NCI-H1048 (cell line): ENCODE results near the gene LORICRIN.

ENCODE experiments used
- DNase-seq: peaks from one replicate; lab custom pipeline; 2025; lab: John Stamatoyannopoulos, UW

LORICRIN gene

DNA sequence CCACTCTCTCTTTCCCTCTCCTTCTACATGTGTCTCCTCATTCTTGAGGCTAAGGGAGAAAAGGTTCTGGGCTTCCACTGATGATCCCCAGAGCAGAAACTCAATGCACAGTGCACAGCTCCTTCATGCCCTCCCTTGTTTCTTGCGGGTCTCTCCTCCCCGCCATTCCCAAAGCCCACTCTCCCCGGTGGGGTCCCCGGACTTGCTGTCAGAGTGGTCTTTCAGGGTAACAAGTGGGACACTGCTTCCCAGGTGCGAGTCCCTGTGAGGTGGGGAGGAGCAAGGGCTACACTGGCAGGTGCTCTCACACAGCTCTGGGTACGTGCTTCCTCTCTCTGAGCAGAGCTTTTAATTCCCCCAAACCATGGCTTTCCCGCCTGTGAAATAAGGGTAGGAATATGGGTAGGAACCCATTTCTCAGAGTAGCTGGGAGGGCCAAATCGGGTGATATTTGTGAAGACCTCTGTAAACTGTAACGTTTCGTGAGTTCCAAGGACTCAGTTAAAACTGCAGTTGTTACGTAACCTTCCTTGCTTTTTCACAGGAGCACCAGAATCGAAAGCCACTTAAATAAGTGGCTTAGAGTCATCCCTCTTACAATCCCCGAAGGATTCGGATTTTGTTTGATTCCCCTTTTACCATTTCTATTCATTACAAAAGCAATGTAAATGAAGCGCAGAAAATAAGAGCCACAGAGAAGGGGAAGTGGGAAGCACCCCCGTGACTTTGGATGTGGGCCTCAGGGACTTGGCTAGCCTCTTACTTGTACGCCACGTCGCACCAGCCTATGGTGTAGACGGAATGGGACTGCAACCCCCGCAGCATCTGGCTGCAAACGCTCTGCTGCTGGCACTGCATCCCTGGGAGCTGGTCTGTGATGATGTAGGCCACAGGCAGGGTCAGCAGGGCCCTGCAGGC lies 47.1 kb downstream of the LORICRIN start:
- DNase-seq, result no peak

- DNase-seq, result no peak
Measured at GRCh38 chr1:153307221-153307600, 47.7 kb downstream of the LORICRIN start.

DNA sequence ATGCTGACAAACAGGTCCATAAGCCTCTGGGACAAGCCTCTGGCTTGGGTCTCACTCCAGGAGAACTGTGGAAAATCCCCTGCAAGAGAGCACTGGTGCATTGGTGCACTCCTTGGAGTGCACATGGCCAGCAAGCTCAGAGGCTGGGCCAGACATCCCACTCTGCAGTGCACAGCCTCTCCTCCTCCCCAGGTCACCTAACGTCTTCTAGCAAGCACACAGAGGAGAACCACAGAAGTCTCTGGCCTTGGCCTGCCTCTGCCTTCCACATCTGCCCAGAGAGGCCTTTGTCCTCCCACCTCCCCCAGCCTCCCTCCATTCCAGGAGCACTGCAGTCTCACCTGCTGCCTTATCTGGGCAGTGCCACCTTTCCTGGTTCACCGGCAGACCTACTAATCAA lies 49.1 kb downstream of the LORICRIN start:
- no peak for DNase-seq

DNA sequence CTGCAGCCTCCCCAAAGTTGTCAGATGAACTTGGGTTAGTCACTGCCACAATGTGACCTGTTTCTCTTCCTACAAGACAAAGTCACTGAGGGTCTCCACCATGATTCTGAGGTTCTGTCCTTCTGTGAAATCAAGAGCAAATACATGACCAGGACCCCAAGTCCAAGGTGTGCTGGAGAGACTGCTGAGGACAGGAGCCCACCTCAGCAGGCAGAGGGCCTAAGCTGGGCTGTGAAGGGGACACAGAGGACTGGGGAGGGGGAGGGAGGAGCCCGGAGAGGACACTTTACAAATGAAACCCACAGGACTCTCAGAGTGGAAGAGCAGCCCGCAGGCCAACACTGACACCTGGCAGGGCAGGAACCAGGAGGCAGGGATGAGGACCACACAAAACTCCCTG lies 50.0 kb downstream of the LORICRIN start:
- DNase-seq, result no peak

DNA sequence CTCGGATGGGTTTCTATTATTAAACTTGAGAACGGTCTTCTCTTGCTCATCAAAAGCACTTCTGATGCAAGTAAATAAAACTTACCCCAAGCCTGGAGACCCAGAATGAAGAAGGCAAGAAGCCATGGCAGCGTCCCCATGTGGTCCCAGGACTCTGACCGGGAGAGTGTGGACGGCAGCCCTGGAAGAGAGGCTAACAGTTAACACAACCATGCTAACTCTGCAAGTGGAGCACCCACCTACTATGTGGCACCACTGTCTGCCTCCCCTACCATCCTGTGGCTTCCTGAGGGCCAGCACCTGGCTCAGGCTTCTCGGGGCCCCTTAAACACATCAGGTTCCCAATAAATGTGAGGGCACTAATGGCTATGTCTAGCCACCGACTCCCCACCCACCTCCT lies 51.0 kb downstream of the LORICRIN start:
- no peak for DNase-seq
